Prostate gland (tissue), 2 donors: ENCODE results near the gene ITLN1.
"Not testable (repeated sequence)": the region's sequence is repeated elsewhere in the genome, so short reads cannot be mapped to it uniquely, and the experiment has no call there.

Experiments used
- POLR2A ChIP-seq: fragments of 450-650 bp; IDR thresholded peaks from one replicate; pipeline ENCODE4 v1.6.1; 2016; ENCODE audit warnings: antibody characterized with exemption, mild to moderate bottlenecking
- POLR2AphosphoS5 ChIP-seq: sonication (generic); formaldehyde crosslinking; IDR thresholded peaks from one replicate; pipeline ENCODE4 v1.6.1; 2017; ENCODE audit warnings: antibody characterized with exemption
- TF ChIP-seq, protein P1 (sequence below), 4 experiments: fragments of 200-600 bp in 2 of 4; fragments of 450-650 bp in 2 of 4; sonication (generic) in 2 of 4; IDR thresholded peaks; 1 replicate in 3 of 4; 2 replicates in 1 of 4; pipeline ENCODE4 v1.5.1; 2016 to 2019; ENCODE audit warnings: antibody characterized with exemption in 4 of 4, mild to moderate bottlenecking in 2 of 4, moderate library complexity in 2 of 4

DNA sequence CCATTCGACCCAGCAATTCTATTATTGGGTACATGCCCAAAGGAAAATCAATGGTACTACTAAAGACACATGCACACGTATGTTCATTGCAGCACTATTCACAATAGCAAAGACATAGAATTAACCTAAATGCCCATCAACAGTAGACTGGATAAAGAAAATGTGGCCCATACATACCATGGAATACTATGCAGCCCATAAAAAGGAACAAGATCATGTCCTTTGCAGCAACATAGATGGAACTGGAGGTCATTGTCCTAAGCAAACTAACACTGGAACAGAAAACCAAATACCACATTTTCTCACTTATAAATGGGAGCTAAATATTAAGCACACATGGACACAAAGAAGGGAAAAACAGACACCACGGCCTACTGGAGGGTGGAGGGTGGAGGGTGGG is 15.7 kb upstream of the ITLN1 start:
- TF ChIP-seq, protein P1, sequence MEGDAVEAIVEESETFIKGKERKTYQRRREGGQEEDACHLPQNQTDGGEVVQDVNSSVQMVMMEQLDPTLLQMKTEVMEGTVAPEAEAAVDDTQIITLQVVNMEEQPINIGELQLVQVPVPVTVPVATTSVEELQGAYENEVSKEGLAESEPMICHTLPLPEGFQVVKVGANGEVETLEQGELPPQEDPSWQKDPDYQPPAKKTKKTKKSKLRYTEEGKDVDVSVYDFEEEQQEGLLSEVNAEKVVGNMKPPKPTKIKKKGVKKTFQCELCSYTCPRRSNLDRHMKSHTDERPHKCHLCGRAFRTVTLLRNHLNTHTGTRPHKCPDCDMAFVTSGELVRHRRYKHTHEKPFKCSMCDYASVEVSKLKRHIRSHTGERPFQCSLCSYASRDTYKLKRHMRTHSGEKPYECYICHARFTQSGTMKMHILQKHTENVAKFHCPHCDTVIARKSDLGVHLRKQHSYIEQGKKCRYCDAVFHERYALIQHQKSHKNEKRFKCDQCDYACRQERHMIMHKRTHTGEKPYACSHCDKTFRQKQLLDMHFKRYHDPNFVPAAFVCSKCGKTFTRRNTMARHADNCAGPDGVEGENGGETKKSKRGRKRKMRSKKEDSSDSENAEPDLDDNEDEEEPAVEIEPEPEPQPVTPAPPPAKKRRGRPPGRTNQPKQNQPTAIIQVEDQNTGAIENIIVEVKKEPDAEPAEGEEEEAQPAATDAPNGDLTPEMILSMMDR (IDR thresholded peaks at IDR 0.05), result not testable (repeated sequence)
- TF ChIP-seq POLR2A, POLR2AphosphoS5: not testable (repeated sequence)
